PC-3 (cell line): Measurements from ENCODE around the gene PDE6A.

Experiments
- CTCF ChIP-seq: fragments of 300-600 bp; sonication (generic); conservative IDR thresholded peaks from 2 replicates; pipeline ENCODE4 v1.5.1; 2017; ENCODE audit warnings: antibody characterized with exemption, low read depth, mild to moderate bottlenecking, low read length
- EZH2phosphoT487 ChIP-seq: fragments of 300-600 bp; sonication (generic); IDR thresholded peaks from 2 replicates; pipeline ENCODE4 v1.6.1; 2018; ENCODE audit warnings: mild to moderate bottlenecking, antibody characterized with exemption, low read length, borderline replicate concordance

- TF ChIP-seq CTCF (no peak), EZH2phosphoT487 (no peak)
Measured at GRCh38 chr5:149937610-149938009, 7.0 kb downstream of the PDE6A start.
